Subcutaneous abdominal adipose tissue (tissue), 5 donors: ENCODE results near the gene CENPB.
A peak's percentile ranks its signal among the peaks of the same experiment; 100 is the strongest.

Experiments used
- H3K27ac ChIP-seq: one replicate; pipeline ENCODE4 v1.7.0; 2013; ENCODE audit warnings: low read depth, mild to moderate bottlenecking, inconsistent platforms, low read length, moderate library complexity
- H3K27me3 ChIP-seq, 5 donors: one replicate each; pipeline ENCODE4 v1.7.0; 2013; ENCODE audit warnings: low read length in 5 of 5, inconsistent platforms in 1 of 5; ENCODE audit not compliant: control insufficient read depth in 5 of 5, insufficient read depth in 4 of 5
- H3K36me3 ChIP-seq, 5 donors: one replicate each; pipeline ENCODE4 v1.7.0; 2013; ENCODE audit warnings: low read length in 5 of 5; ENCODE audit not compliant: control insufficient read depth in 5 of 5, insufficient read depth in 5 of 5
- H3K4me1 ChIP-seq, 5 donors: one replicate each; pipeline ENCODE4 v1.7.0; 2013; ENCODE audit warnings: low read length in 5 of 5, mild to moderate bottlenecking in 3 of 5, moderate library complexity in 1 of 5; ENCODE audit not compliant: control insufficient read depth in 5 of 5, insufficient read depth in 5 of 5
- H3K4me3 ChIP-seq, 5 donors: one replicate each; pipeline ENCODE4 v1.7.0; 2013; ENCODE audit warnings: low read length in 5 of 5, low read depth in 1 of 5
- H3K9ac ChIP-seq, 5 donors: one replicate each; pipeline ENCODE4 v1.7.0; 2013; ENCODE audit warnings: low read length in 5 of 5, mild to moderate bottlenecking in 4 of 5, moderate library complexity in 3 of 5
- H3K9me3 ChIP-seq, 5 donors: one replicate each; pipeline ENCODE4 v1.7.0; 2013; ENCODE audit warnings: low read length in 5 of 5; ENCODE audit not compliant: control insufficient read depth in 5 of 5
- donor health status: healthy.
- donor health status: healthy.
- donor health status: healthy.
- donor health status: healthy.
- donor health status: healthy.

Gene CENPB

DNA sequence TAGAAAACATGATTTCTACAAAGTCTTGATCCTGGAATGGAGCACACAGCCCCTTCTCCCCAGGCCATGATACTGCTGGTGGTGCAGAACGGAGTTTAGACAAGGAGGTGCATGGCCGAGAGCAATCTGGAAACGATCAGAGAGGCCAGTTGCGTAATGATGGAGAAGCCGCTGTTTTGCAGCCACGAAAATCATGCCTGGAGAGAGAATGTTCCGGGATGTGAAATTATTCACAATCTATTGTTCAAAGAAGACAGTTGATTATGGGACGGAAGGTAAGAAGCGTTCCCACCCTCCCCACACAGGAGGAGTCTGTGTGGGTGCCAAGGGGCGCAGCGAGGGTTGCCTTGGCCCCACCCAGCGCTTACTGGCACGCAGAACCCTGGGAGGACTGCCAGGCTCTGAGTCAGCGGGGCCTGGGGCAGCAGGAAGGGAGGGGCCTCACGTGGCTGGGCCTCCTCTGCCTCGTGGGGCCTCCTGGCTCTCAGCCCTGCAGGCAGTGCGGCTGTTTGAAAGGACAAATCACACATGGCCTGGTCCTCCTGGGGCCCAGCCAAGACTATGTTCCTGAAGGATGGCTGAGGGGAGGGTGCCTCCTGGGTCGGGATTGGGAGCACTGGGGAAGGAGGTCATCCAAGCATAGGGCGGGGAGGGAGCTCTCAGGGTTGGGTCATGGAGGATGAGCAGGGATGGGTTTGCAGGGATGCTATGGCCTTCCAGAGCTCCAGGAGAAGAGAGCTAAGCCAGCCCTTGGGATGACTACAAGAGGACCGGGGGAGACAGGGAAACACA lies 25.1 kb upstream of the CENPB start:
- no peaks in the 10 kb centered on the region for H3K9me3 ChIP-seq
- H3K27me3 ChIP-seq = peaks cover 0 to 3% (median 0%) of the 10 kb centered on the region in 5 donors
- no peaks in the 10 kb centered on the region for H3K36me3 ChIP-seq
- H3K4me1 ChIP-seq = peaks cover 20 to 54% (median 52%) of the 10 kb centered on the region in 5 donors
- peak overlapping the region; percentile 48 to 79 (median 57) for H3K4me3 ChIP-seq
- peak overlapping the region; percentile 16 to 77 (median 69) for H3K9ac ChIP-seq
- H3K27ac ChIP-seq = peak overlapping the region; percentile 82

DNA sequence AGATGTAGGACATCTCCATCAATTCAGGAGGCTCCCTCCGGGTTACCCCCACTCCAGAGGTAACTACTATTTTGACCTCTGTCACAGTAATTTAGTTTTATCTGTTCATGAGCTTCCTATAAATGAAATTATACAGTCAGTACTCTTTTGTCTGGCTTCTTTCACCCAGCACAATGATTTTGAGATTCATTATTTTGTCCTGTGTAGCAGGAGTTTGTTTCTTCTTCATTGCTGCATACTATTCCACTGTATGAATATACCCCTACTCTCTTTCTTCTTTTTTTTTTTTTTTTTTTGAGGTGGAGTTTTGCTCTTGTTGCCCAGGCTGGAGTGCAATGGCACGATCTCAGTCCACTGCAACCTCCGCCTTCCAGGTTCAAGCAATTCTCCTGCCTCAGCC lies 22.0 kb upstream of the CENPB start:
- peaks cover 20 to 68% (median 64%) of the 10 kb centered on the region in 5 donors for H3K4me1 ChIP-seq
- peak overlapping the region in 2 of 5 donors; percentile 29 to 36 for H3K4me3 ChIP-seq
- H3K27me3 ChIP-seq = peaks cover 0 to 3% (median 0%) of the 10 kb centered on the region in 5 donors
- peak overlapping the region in 4 of 5 donors; percentile 43 to 83 (median 65) for H3K9ac ChIP-seq
- peaks cover 0 to 17% (median 11%) of the 10 kb centered on the region in 5 donors for H3K36me3 ChIP-seq
- peak overlapping the region; percentile 97 for H3K27ac ChIP-seq
- H3K9me3 ChIP-seq = peaks cover 0 to 3% (median 0%) of the 10 kb centered on the region in 5 donors

DNA sequence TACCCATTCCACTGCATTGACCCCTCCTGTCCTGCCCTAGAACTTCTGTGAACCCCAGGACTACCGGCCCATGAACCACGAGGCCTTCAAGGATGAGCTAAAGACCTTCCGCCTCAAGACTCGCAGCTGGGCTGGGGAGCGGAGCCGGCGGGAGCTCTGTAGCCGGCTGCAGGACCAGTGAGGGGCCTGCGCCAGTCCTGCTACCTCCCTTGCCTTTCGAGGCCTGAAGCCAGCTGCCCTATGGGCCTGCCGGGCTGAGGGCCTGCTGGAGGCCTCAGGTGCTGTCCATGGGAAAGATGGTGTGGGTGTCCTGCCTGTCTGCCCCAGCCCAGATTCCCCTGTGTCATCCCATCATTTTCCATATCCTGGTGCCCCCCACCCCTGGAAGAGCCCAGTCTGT lies 18.2 kb upstream of the CENPB start:
- H3K36me3 ChIP-seq = peaks cover 0 to 50% (median 44%) of the 10 kb centered on the region in 5 donors
- H3K4me3 ChIP-seq = no peak overlapping the region
- H3K27me3 ChIP-seq = no peaks in the 10 kb centered on the region
- H3K27ac ChIP-seq = no peak overlapping the region
- peaks cover 11 to 48% (median 38%) of the 10 kb centered on the region in 5 donors for H3K4me1 ChIP-seq
- no peak overlapping the region for H3K9ac ChIP-seq
- H3K9me3 ChIP-seq = peaks cover 0 to 3% (median 0%) of the 10 kb centered on the region in 5 donors

DNA sequence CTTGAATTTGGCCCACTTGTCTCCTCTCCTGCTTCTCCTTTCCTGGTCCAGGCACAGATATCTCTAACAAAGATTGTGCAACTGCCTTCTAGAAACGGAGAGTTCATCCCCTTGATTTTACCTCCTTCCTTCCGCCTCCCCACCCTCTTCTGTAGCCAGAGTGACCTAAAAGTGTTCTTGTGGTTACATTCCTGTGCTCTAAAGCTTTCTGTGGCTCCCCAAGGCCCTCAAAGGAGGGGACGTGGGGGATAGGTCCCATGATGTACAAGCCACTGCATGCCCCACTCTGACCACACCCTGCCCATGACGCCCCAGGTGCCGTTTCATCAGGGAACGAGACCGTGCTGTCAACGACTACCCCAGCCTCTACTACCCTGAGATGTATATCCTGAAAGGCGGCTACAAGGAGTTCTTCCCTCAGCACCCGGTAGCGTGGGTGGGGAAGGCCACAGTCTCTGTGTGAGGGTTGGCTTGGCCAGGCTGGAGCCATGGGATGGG lies 17.8 kb upstream of the CENPB start:
- peaks cover 0 to 50% (median 44%) of the 10 kb centered on the region in 5 donors for H3K36me3 ChIP-seq
- H3K4me1 ChIP-seq = peaks cover 11 to 48% (median 37%) of the 10 kb centered on the region in 5 donors
- H3K27ac ChIP-seq = no peak overlapping the region
- H3K27me3 ChIP-seq = no peaks in the 10 kb centered on the region
- no peak overlapping the region for H3K9ac ChIP-seq
- peaks cover 0 to 3% (median 0%) of the 10 kb centered on the region in 5 donors for H3K9me3 ChIP-seq
- H3K4me3 ChIP-seq = no peak overlapping the region

DNA sequence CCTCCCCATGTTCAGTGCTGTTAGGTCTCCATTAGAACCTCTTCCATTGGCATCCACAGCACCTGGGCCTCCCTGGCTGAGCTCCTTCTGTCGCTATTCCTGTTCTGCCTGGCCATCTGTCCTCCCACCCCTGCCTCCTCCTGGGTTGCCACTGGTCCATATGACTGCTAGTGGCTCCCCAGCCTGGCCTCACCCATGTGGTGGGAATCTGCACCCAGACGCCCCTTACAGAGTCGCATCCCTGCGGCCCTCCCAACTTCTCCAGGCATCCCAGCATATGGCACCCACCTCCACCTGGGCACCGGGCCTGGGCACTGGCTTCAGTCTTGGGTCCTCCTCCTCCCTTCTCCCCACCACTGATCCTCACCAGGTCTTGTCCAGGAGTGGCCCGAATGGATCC lies 17.3 kb upstream of the CENPB start:
- Histone ChIP-seq H3K36me3 (peaks cover 0 to 52% (median 45%) of the 10 kb centered on the region in 5 donors), H3K9me3 (peaks cover 0 to 3% (median 0%) of the 10 kb centered on the region in 5 donors), H3K4me3 (no peak overlapping the region), H3K9ac (no peak overlapping the region), H3K4me1 (peaks cover 11 to 52% (median 37%) of the 10 kb centered on the region in 5 donors), H3K27me3 (no peaks in the 10 kb centered on the region), H3K27ac (no peak overlapping the region)

DNA sequence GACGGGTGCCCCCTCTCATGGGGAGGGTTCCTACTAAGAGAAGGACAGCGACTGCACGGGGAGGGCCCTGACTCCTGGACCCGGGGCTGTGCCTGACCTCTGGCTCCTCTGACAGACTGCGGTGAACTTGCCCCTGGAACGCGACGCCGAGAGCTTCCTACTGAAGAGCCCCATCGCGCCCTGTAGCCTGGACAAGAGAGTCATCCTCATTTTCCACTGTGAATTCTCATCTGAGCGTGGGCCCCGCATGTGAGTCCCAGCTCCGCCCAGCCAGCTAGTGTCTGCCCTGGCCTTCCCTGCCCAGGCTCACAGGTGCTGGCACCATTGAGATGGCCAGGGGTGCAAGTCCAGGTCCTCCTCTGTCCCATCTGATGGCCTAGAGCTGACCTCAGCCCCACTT lies 16.7 kb upstream of the CENPB start:
- peaks cover 11 to 52% (median 34%) of the 10 kb centered on the region in 5 donors for H3K4me1 ChIP-seq
- H3K27me3 ChIP-seq = no peaks in the 10 kb centered on the region
- peaks cover 0 to 55% (median 49%) of the 10 kb centered on the region in 5 donors for H3K36me3 ChIP-seq
- H3K4me3 ChIP-seq = no peak overlapping the region
- H3K9ac ChIP-seq = peak overlapping the region in 1 of 5 donors; percentile 9
- no peak overlapping the region for H3K27ac ChIP-seq
- peaks cover 0 to 3% (median 0%) of the 10 kb centered on the region in 5 donors for H3K9me3 ChIP-seq

DNA sequence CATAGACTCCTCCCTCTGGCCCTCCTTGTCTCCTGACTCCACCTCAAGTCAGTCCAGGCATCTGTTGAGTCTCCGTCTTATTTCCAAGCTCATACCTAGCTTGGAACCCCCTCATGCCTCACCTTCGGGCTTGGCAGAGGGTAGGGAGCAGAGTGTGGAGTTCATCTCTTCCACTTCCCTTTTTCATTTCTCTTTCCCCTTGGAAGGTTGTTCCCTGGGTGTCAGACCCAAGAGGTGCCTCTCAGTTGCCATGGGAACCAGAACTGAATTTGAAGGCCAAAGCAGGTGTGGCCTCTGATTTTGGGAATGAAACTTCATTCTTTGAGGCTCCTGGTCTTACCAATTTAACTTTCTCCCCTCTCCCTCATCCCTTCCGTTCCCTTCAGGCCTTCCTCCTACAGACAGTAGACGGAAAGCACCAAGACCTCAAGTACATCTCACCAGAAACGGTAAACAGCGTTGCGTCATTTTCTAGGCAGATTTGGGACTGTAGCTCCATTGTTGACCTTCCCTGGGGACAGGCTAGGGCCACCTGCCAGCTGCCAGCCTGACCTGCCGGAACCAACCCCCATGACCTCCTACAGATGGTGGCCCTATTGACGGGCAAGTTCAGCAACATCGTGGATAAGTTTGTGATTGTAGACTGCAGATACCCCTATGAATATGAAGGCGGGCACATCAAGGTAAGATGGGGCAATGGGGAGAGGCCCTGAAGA lies 16.1 kb upstream of the CENPB start:
- Histone ChIP-seq H3K9ac (peak overlapping the region in 1 of 5 donors; percentile 9), H3K4me1 (peaks cover 9 to 51% (median 28%) of the 10 kb centered on the region in 5 donors), H3K4me3 (no peak overlapping the region), H3K27me3 (no peaks in the 10 kb centered on the region), H3K36me3 (peaks cover 0 to 55% (median 49%) of the 10 kb centered on the region in 5 donors), H3K9me3 (peaks cover 0 to 3% (median 0%) of the 10 kb centered on the region in 5 donors), H3K27ac (peak overlapping the region; percentile 11)

DNA sequence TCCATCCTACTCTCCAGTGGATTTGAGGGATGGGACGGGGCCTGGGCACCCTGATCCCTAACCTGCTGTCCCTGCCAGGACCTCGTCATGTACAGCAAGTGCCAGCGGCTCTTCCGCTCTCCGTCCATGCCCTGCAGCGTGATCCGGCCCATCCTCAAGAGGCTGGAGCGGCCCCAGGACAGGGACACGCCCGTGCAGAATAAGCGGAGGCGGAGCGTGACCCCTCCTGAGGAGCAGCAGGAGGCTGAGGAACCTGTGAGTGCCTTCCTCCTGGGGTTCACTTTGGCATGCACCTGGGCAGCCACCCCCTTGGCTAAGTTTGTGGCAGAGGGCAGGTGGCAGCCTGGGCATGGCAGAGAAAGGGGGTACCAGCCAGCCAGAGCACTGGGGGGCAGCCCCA lies 15.3 kb upstream of the CENPB start:
- H3K4me3 ChIP-seq = no peak overlapping the region
- peaks cover 0 to 3% (median 0%) of the 10 kb centered on the region in 5 donors for H3K9me3 ChIP-seq
- no peaks in the 10 kb centered on the region for H3K27me3 ChIP-seq
- H3K36me3 ChIP-seq = peaks cover 0 to 55% (median 49%) of the 10 kb centered on the region in 5 donors
- no peak overlapping the region for H3K27ac ChIP-seq
- peaks cover 2 to 51% (median 23%) of the 10 kb centered on the region in 5 donors for H3K4me1 ChIP-seq
- H3K9ac ChIP-seq = no peak overlapping the region

DNA sequence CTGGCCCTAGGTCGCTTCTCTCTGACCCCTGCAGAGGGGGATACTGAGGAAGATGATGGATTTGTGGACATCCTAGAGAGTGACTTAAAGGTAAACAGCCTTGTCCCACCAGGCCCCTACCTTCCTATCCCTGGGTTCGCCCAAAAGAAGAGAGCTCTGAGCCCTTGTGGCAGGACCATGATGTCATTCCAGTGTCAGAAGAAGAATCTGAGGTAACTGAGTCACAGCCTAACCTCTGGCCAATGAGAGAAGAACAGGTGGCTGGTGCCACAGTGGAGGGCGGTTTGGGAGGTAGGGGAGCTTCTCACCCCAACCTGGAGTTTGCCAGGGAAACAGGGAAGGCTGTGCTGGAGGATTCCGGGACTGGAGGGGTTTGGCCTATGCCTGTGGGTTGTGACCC lies 14.8 kb upstream of the CENPB start:
- peaks cover 0 to 55% (median 49%) of the 10 kb centered on the region in 5 donors for H3K36me3 ChIP-seq
- H3K9me3 ChIP-seq = peaks cover 0 to 3% (median 0%) of the 10 kb centered on the region in 5 donors

More for the DNA sequence above, 14.8 kb upstream of the CENPB start:
- H3K4me1 ChIP-seq = peaks cover 2 to 52% (median 23%) of the 10 kb centered on the region in 5 donors
- H3K27me3 ChIP-seq = no peaks in the 10 kb centered on the region
- H3K27ac ChIP-seq = no peak overlapping the region
- no peak overlapping the region for H3K4me3 ChIP-seq
- no peak overlapping the region for H3K9ac ChIP-seq
